Testis (tissue), 2 donors: ENCODE measurements around the gene AMACR.

Source experiments
- CTCF ChIP-seq, 3 experiments: fragments of 450-650 bp in 2 of 3; fragments of 200-600 bp in 1 of 3; sonication (generic) in 1 of 3; IDR thresholded peaks; one replicate each; pipeline ENCODE4 v1.5.1; 2016 to 2019; ENCODE audit warnings: antibody characterized with exemption in 3 of 3, mild to moderate bottlenecking in 2 of 3, moderate library complexity in 1 of 3
- POLR2A ChIP-seq: fragments of 450-650 bp; IDR thresholded peaks from one replicate; pipeline ENCODE4 v1.6.1; 2017; ENCODE audit warnings: antibody characterized with exemption, mild to moderate bottlenecking, moderate library complexity

GRCh38 chr5:33985447-33985846, 22.4 kb downstream of the AMACR start:
- TF ChIP-seq CTCF (IDR thresholded peaks at IDR 0.05) (no peak), POLR2A (no peak)
